ENCODE results near the gene PHF1. TPM values are rescaled to one million over a fixed set of nuclear protein-coding genes. Genes with fewer than 3 reads are reported as not detected.

PHF1 gene
- total and polyA plus RNA-seq, 5 experiments from 2014 or later, result 44.3 to 223 (median 71.4) TPM

DNA sequence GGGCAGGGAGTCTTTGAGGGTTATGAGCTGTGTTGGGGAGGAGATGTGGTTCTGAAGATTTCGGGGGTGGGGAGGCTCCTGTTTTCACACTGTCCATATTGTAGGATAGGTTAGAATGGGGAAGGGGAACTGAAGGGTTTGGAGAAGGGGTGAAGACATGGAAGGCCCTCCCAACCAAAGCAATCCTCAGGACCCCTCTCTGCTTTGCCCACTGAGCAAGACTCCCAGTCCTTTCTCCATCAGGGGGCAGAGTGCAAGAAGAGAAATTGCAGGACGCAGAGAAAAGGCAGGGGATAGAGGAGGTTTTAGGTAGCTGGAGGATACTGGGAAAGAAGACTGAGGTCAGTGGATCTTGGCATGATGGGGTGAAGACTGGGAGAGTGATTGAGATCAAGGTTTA, 13.0 kb downstream of the PHF1 start:
- H3K27me3 Mint-ChIP-seq, result no peaks in the 10 kb centered on the region
- no peaks in the 10 kb centered on the region for H3K9me3 Mint-ChIP-seq
- peak overlapping the region; percentile 3 to 99 (median 98) for H3K27ac Mint-ChIP-seq
- POLR2A ChIA-PET, result no interaction called here
- DNase-seq, result no peak
- H3K4me1 Mint-ChIP-seq, result peaks cover 52 to 88% (median 73%) of the 10 kb centered on the region in 4 donors
- H3K4me3 Mint-ChIP-seq, result peak overlapping the region; percentile 87 to 97 (median 91)
- no peaks in the 10 kb centered on the region for H3K36me3 Mint-ChIP-seq
- no peak for ATAC-seq

DNA sequence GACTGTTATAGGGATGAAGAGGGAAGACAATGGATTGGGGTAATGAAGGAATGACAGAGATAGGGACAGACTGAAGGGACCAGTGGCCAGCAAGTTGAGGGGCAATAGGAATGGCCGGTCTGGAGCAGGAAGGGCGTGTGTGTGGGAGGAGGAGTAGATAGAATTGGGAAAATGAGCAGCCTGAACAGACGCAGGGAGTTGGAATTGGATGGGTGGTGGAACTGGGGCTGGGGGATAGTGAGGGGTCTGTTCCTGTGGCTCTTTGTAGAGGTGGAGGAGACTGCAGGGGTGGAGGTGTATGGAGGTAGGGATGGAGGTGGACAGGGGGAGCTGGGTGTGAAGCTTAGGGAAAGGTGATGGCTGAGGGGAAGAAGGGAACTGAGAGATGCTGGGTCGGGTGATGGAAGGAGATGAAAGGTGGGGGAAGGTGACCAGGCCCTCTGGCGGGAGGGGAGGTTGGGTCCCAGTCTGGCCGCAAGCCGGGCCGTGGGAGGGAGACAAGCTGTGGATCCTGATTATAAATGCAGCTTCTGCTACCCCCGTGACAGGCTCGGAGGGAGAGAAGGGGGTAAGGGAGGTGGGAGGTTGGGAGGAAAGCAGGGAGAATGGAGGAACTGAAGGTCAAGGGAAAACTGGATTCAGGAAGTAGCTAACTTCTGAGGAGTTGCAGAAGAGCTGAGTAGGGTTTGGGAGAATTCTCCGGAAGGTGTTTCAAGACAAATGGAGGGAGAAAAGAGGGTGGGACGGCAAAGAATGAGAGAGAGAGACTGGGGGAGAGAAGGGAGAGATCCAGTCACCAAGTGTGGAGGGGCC, 14.2 kb downstream of the PHF1 start:
- DNase-seq, result no peak

DNA sequence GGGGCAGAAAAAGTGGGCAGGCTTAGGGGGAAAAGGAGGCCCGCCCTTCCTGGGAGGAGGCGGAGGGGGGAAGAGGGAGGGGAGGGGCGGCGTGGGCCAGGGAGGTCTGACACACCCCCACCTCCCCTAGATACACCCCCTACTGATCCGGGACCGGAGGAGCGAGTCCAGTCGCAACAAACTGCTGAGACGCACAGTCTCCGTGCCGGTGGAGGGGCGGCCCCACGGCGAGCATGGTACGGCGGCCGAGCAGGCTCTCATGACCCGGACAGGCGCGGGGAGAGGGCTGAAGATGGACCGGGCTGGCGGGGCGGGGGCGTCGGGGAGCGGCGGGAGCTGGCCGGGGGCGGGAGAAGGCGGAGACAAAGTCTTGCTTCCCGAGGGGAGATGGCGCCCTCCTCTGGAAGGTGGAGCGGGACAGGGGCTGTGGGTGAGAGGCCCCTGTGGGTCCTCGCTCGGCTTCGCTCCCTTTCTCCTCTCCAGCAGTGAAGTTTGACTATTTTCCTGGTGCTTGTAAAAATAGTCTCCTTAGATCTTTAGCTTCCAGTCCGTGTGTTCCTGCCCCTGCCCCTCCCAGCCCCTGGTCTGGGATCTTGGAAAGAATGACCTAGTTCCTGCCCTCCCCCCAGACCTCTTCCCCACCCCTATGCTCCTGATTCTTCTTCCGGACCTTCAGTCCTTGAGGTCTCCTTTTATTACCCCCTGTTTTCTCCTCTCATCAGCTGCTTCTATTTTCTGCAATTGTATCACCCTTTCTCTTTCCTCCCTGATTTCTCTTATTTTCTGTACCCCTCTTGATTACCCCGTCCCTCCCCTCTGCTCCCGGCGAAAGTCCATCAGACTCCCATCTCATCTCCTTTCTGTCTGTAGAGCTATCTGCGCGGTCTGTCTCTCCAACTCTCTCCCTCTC, 15.1 kb downstream of the PHF1 start:
- POLR2A ChIA-PET, result interaction anchor here (0.7 to 3.2 kb wide), 17 partner anchors 9 to 154 kb away, joined by 3 to 25 read pairs (median 7); partner anchors contain the start of genes B3GALT4, BAK1, CUTA and PFDN6
- Mint-ChIP-seq H3K4me1 (peaks cover 61 to 90% (median 79%) of the 10 kb centered on the region in 4 donors), H3K27me3 (no peaks in the 10 kb centered on the region), H3K36me3 (no peaks in the 10 kb centered on the region), H3K27ac (peak overlapping the region; percentile 93 to 99 (median 99)), H3K9me3 (no peaks in the 10 kb centered on the region), H3K4me3 (peak overlapping the region; percentile 87 to 97 (median 91))
- DNase-seq (peak; percentile 70 to 94 (median 80)), ATAC-seq (peak; percentile 54 to 57)

More for the DNA sequence above, 14.2 kb downstream of the PHF1 start:
- Mint-ChIP-seq H3K36me3 (no peaks in the 10 kb centered on the region), H3K4me1 (peaks cover 57 to 88% (median 74%) of the 10 kb centered on the region in 4 donors), H3K9me3 (no peaks in the 10 kb centered on the region), H3K27ac (peak overlapping the region; percentile 93 to 99 (median 99)), H3K4me3 (peak overlapping the region; percentile 87 to 97 (median 91)), H3K27me3 (no peaks in the 10 kb centered on the region)
- ATAC-seq, result no peak
- POLR2A ChIA-PET, result interaction anchor here (1.3 to 3.2 kb wide), 14 partner anchors 8 to 155 kb away, joined by 3 to 25 read pairs (median 10); partner anchors contain the start of genes B3GALT4, BAK1, CUTA and PFDN6

DNA sequence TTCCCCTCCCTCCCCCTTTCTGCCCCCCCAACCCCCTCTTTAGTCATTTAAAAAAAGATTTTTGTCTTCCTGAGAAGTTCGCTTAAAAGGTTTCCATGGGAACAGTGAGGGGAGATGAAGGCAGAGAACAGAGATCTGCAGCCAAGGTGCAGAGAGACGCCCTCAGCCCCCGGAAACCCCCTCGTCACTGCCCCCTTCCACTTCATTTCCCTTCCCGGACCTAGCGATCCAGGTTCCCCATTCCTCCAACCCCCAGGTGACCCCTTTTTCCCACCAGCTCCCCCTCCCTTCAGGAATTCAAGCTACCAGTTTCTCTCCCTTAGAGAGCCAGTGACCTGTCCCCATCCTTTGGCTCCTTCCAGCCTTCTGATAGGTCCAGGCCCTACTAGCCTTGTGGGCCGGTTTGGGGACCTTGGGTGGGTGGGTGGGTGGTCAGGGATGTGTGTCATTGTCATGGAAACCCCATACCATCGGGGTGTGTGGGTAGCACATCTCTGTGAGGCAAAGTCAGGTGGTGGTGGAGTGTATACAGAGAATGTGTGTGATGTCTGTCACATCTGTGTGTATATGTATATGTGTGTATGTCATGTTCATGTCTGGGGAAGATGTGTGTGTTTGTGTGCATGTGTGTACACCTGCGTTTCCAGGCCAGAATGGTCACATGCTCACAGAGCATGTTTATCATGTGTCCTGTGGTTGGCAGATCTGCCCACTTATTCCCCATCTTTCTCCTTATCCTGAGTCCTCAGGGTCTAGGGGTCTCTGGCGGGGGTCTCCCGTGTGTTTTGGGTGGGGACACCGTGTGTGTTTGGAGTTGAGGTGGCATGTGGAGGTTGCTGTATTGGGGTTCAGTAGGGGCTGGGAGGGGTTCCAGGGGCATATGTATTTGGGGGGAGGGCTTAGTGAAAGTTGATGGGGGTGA, 16.0 kb downstream of the PHF1 start:
- DNase-seq (peak in 8 of 10 donors; percentile 35 to 77 (median 62)), ATAC-seq (peak; percentile 23 to 28)
- Mint-ChIP-seq H3K4me3 (peak overlapping the region; percentile 87 to 97 (median 91)), H3K27ac (peak overlapping the region; percentile 93 to 99 (median 99)), H3K27me3 (no peaks in the 10 kb centered on the region), H3K9me3 (no peaks in the 10 kb centered on the region), H3K36me3 (no peaks in the 10 kb centered on the region), H3K4me1 (peaks cover 56 to 90% (median 77%) of the 10 kb centered on the region in 4 donors)
- POLR2A ChIA-PET, result interaction anchor here (0.6 to 3.2 kb wide), 15 partner anchors 10 to 155 kb away, joined by 3 to 25 read pairs (median 9); partner anchors contain the start of genes B3GALT4, CUTA, PFDN6 and PHF1

DNA sequence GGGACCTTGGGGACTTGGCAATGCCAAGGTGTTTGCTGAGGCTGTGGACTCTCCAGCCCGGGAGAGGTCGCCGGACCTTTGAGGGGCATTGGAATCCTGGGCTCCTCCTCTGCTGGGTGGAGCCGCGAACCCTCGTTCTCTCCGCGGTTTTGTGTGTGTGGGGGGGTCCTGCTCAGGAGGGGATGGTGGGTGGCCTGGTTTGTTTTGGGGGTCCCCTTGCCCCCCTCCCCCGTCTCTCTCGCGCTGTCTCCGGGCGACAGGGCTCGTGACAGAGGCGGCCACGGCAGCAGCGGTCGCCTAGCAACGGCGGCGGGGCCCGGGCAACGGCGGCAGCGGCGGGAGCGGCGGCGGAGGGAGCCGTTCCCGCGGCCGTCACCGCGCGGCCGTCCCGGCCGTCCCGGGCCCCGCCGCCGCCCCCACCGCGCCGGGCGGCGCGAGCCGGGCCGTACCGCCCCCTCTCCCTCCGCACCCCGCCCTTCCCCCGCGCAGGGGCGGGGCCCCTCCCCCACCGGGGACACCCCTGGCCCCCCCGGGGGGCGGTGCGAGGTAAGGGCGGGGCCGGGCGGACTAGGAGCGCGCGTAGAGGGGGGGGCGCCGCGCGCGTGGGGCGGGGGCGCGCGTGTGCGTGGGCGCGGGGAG, 16.9 kb downstream of the PHF1 start:
- Mint-ChIP-seq H3K27ac (peak overlapping the region; percentile 93 to 99 (median 99)), H3K4me1 (peaks cover 61 to 94% (median 81%) of the 10 kb centered on the region in 4 donors), H3K9me3 (no peaks in the 10 kb centered on the region), H3K36me3 (no peaks in the 10 kb centered on the region), H3K27me3 (no peaks in the 10 kb centered on the region), H3K4me3 (peak overlapping the region; percentile 87 to 97 (median 93))
- ATAC-seq, result peak; percentile 4 to 11
- POLR2A ChIA-PET, result interaction anchor here (0.6 to 4.3 kb wide), 7 partner anchors 9 to 156 kb away, joined by 3 to 30 read pairs (median 5); partner anchors contain the start of genes BAK1, RPS18 and VPS52
- DNase-seq, result peak; percentile 39 to 87 (median 64)

DNA sequence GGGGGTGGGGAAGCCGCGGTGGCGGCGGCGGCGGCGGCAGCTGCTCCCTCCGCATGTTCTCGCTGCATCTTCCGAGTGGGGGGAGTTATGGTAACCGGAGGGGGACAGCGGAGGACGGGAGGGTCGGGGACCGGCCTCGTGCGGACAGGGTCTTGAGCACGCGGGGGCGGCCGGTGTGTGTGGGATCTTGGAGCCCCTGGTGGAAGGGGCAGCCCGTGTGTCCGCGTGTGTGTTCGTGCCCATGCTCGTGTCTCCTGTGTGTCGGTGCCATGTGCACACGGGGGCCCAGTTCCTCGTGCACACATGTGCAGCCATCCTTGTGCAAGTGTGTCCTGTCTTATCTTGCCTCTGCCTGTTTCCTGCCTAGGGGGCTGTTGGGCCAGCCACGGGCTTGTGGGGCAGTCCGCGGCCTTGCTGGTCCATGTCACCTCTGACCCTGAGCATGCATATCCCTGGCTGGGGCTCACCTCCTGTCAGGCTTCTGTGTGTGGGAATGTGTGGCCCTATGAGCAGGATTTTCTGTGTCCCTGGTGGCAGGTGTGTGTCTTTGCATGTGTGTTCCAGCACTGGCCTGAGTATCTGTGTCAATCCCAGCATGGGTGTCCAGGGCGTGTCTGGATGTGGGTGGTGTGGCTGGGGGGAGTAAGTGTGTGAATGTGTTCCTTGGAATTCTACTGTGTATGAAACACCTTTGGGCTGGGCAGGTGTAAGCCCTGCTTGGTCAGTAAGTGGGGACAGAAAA, 17.6 kb downstream of the PHF1 start:
- POLR2A ChIA-PET, result interaction anchor here (0.6 to 5.7 kb wide), 17 partner anchors 8 to 808 kb away, joined by 3 to 58 read pairs (median 5); partner anchors contain the start of genes B3GALT4, BAK1, CUTA and HMGA1
- no peaks in the 10 kb centered on the region for H3K27me3 Mint-ChIP-seq
- ATAC-seq (peak in 1 of 2 donors; percentile 8), DNase-seq (peak in 4 of 10 donors; percentile 21 to 57 (median 56))
- peak overlapping the region; percentile 85 to 94 (median 92) for H3K4me3 Mint-ChIP-seq
- peak overlapping the region; percentile 88 to 99 (median 96) for H3K27ac Mint-ChIP-seq
- peaks cover 66 to 93% (median 82%) of the 10 kb centered on the region in 4 donors for H3K4me1 Mint-ChIP-seq
- no peaks in the 10 kb centered on the region for H3K9me3 Mint-ChIP-seq
- no peaks in the 10 kb centered on the region for H3K36me3 Mint-ChIP-seq

DNA sequence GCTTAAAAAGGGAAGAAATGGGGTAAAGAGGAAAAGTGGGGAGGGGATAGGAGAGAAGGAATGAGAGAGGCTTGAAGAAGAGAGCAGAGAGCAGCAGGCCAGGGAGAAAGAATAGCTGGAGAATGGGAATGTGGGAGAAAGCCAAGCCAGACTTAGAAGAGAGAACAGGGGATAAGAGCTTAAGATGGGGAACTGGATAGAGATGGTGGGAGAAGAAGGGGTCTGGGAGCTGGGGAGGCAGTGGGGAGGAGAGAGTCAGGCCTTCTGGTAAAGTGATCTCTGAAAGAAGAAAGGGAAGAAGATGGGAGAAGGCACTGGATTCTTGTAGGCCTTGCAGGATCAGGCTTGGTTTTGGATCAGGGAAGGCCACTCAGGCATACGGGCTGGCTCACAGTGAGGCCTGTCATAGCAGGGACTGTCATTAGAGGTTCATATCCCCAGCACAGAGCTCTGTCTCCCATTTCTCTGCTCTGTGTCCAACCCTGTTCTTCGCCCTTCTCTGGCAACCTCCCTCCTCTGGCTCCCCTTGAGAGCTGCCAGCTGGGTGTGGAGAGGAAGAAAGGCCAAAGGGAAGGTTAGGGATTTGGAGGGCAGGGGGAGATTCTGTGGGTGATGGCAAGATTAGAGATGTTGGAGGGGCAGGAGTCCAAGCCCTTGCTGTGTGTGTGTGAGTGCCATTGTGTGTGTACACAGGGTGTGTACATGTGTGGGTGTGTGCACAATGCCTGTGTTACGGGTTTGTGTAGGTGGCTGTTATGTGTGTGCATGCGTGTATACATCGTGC, 18.3 kb downstream of the PHF1 start:
- Mint-ChIP-seq H3K4me3 (peak overlapping the region; percentile 85 to 94 (median 92)), H3K27ac (peak overlapping the region; percentile 88 to 99 (median 96)), H3K9me3 (no peaks in the 10 kb centered on the region), H3K36me3 (peaks cover 0 to 6% (median 0%) of the 10 kb centered on the region in 3 donors), H3K27me3 (no peaks in the 10 kb centered on the region), H3K4me1 (peaks cover 65 to 92% (median 80%) of the 10 kb centered on the region in 4 donors)
- no peak for DNase-seq
- ATAC-seq, result no peak
- POLR2A ChIA-PET, result interaction anchor here (0.5 to 5.7 kb wide), 20 partner anchors 11 to 807 kb away, joined by 3 to 58 read pairs (median 8); partner anchors contain the start of genes B3GALT4, BAK1, CUTA and HMGA1

DNA sequence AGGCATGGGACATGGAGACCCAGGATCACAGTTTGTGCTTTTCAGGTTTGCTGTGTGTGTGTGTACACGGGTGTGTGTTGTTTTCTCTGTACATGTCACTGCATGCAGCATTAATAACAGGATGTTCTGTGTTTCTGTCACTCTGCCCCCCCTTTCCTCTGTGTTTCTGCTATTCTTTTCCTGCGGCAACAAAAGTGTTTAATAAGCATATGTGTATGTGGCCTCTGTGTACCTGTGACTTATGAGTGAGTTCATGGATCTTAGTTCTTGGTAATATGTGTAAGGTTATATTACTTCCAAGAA, 18.9 kb downstream of the PHF1 start:
- DNase-seq (peak in 3 of 10 donors; percentile 37 to 61 (median 59)), ATAC-seq (no peak)
- peaks cover 60 to 87% (median 74%) of the 10 kb centered on the region in 4 donors for H3K4me1 Mint-ChIP-seq
- H3K9me3 Mint-ChIP-seq, result no peaks in the 10 kb centered on the region
- POLR2A ChIA-PET, result interaction anchor here (0.6 to 5.7 kb wide), 14 partner anchors 11 to 282 kb away, joined by 3 to 58 read pairs (median 14); partner anchors contain the start of genes B3GALT4, BAK1, CUTA and PHF1
- H3K27ac Mint-ChIP-seq, result peak overlapping the region; percentile 88 to 99 (median 96)
- no peaks in the 10 kb centered on the region for H3K27me3 Mint-ChIP-seq
- peak overlapping the region; percentile 85 to 94 (median 92) for H3K4me3 Mint-ChIP-seq
- H3K36me3 Mint-ChIP-seq, result peaks cover 0 to 9% (median 0%) of the 10 kb centered on the region in 3 donors

DNA sequence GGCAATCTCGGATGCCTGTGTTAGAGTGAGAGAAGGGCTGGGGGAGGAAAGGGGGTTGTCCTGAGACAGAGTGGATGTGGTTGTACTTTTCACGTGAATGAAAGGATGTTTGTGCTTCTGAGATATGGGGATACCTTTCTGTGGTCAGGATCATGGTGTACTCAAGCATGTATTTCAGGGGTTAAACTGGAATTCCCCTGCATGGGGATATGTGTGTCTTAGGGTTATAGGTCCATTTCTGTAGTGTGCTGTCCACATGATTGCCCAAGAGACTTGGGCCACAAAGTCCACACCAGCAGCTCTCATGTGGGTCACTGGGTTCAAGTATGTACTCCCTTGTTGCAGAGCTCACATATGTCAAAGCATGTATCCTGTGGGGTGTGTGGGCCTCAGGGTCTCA, 19.5 kb downstream of the PHF1 start:
- peaks cover 0 to 14% (median 0%) of the 10 kb centered on the region in 3 donors for H3K36me3 Mint-ChIP-seq
- peaks cover 56 to 81% (median 69%) of the 10 kb centered on the region in 4 donors for H3K4me1 Mint-ChIP-seq
- H3K9me3 Mint-ChIP-seq, result no peaks in the 10 kb centered on the region
- no peaks in the 10 kb centered on the region for H3K27me3 Mint-ChIP-seq
- peak in 1 of 2 donors; percentile 6 for ATAC-seq
- H3K27ac Mint-ChIP-seq, result peak overlapping the region; percentile 88 to 99 (median 96)
- POLR2A ChIA-PET, result interaction anchor here (0.5 to 5.7 kb wide), 26 partner anchors 10 to 1616 kb away, joined by 3 to 58 read pairs (median 8); partner anchors contain the start of genes B3GALT4, BAK1, CUTA and KIFC1
- peak overlapping the region; percentile 85 to 94 (median 92) for H3K4me3 Mint-ChIP-seq
- peak in 2 of 10 donors; percentile 46 to 47 for DNase-seq
